HT-29 (cell line): ENCODE results near the gene OR6K3. TPM values are rescaled to one million over a fixed set of nuclear protein-coding genes. Genes with fewer than 3 reads are reported as not detected.

Experiments used
- DNase-seq: peaks from one replicate; pipeline ENCODE4 v3.0.0-alpha.2; 2015; ENCODE audit warnings: low spot score
- total RNA-seq: library from RNA; depleted of rRNA; stranded (reverse); fragments of >200 nt; shearing (Covaris generic); gene quantifications from 2 replicates; pipeline ENCODE4 v1.2.3, GENCODE V29; 2014; rRNA removed

OR6K3 gene
- total RNA-seq, 1 experiment from 2014 or later: not detected

DNA sequence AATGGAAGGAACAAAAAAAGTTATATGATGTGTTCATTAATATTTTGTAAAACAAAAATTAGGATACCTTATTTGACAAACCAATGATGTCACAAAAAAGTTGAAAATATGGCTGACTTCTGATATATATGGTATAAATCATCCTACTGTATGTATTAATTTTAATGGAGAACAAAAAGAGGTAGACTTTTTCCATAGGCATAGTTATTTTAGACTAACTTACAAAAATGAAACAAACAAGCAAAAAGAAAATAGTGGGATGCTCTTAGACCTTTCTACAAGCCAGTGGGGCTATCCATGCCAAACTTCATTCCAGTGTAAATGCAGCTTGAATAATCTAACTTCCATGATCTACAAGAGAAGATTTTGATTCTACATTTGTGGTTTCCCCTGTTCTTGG, 33.5 kb downstream of the OR6K3 start:
- DNase-seq: no peak

DNA sequence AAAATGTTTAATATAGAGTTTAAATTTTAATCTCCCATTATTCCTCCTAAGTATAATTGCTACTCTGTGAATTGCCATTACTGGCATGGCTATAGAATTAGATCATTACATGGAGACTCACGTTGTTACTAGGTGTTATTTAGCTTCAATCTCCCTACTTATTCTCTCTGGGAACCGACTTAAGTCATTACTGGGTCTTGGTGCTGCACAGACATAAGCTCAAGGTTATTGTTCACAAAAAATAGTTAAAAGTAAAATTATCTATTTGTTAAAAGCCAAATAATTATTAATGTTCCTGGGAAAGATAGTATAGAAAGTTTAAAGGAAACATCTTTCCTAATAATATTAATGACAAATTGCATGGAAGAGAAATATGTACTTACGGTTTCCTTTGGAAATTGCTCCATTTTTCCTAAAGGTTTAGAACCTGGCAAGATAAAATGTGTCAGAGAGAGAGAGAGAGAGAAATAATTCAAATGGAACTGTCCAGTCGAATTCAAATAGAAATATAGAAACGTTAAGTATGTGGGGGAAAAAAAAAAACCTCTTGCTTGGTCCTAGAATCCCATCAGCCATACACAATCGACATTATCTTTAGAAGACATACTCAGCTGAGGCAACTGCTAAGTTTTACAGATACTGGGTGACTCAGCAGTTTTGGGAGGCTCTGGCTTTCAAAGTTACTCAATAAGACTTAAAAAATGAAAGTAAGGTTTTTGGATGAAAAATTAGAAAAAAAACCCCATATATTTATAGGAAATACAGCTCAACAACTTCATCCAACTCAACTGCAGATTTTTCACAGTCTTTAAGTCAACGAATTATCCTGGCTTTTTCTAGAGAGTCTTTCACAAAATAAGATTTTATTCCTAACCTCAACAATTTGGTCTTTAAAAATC, 34.2 kb downstream of the OR6K3 start, which contains the start of gene SPTA1:
Gene SPTA1, minus strand, starts transcription at position 605 of the 899 bp plus-strand sequence. Its CDS starts 198 bp downstream, at position 407.
- no peak for DNase-seq

DNA sequence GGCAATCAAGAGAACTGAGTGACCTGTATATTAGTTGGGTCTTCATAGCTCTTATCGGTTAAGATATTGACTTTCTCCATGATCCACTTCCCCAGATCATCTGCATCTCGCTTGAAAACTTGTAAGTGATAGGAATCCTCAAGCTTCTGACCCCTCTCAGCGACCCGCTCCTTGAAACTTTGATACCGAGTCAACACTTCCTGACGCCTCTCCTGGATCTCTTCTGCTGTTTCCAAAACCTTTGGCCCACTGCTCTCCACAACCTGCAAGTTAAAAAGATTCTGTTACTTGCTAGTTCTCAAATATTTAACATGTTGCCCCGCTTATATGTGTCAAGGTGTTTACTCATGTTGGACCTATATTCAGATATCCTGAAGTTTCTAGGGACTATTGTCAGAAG, 35.4 kb downstream of the OR6K3 start:
- no peak for DNase-seq

DNA sequence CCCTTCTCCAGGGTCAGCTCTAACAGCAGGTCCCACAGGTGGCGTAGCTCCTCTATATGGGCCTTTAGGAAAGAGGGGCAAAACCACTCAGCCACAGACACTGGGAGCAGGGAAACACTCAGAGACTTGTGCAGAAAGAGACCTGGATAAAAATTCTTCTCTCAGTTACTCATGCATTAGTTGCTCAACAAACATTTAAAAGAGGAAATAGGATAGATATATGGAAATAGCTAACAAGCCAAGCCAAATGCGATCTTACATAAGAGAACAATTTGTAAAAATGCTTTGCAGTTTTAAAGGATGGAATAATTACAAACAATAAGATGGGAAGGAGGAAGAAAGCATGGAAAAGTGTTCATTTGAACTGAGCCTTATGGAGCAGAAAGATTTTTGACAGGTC, 38.9 kb downstream of the OR6K3 start:
- no peak for DNase-seq

DNA sequence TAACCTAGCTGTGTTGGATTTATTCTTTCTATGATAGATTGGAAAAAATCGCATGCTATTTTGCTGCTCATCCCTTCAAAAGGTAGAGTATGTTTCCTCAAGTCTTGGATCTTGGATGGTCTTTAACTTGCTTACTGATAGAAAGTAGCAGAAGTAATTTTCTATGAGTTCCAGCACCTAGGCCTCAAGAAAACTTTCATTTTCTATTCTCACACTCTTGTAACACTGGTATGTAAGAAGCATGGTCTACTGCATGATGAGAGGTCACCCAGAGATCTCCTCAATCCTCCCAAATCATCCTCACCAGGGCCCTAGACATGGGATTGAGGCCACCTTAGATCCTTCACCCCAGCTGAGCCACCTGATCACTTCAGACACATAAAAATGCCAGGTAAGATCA, 41.2 kb downstream of the OR6K3 start:
- DNase-seq: no peak

DNA sequence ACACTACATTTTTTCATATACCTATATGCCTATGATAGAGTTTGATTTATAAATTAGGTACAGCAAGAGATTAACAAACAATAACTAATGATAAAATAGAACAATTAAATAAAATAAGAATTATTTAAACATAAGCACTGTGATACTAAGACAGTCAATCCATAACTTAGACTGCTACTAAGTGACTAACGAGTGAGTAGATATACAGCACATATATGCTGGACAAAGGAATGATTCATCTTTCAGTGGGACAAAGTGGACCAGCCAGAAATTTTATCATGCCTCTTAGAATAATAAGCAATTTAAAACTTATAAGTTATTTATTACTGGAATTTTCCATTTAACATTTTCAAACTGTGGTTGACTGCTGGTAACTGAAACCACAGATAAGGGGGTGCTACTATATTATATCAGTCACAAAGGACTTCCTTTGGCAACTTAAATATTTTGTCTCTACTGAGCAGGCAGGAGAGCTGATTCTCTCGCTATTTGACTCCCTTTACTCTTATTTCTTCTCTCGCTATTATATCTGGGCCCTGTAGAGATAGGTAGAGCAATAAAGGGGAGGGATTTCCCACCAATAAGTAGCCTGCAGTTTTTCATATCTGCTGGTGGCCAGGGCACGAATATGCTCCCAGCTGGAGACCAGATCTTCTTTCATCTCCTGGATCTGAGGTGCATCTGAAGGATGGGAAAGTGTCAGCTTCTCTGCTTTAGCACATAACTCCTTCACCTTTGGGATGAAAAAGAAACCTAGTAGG, 44.8 kb downstream of the OR6K3 start:
- no peak for DNase-seq

DNA sequence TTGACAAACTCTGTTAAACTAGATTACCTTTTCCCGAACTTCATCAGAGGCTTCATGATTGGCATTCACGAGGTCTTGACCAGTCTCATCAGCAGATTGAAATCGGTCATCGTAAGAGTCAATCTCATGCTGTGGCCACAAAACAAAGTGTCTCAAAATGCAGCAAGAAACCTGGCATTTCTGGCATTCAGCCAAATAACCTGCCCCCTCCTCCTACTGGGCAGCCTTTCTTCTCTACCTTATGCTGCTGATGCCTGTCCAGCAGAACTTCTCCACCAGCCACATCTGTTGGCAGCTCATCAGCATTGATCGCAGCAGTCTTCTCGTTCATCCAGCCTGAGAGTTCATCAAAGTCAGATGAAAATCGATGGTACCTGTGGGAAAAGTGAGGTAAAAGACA, 46.2 kb downstream of the OR6K3 start:
- no peak for DNase-seq

Other genes starting within 250 kb of the OR6K3 start
- not detected in 2 replicates for gene OR10R2, start 248.5 kb downstream of the OR6K3 start, total RNA-seq
- not detected in 2 replicates for gene OR6Y1, start 166.3 kb downstream of the OR6K3 start, total RNA-seq
- gene OR6P1, start 150.1 kb downstream of the OR6K3 start, total RNA-seq: not detected in 2 replicates
- not detected in 2 replicates for gene OR10X1, start 140.8 kb downstream of the OR6K3 start, total RNA-seq
- gene OR10Z1, start 115.5 kb downstream of the OR6K3 start, total RNA-seq: not detected in 2 replicates
- gene SPTA1, start 34.0 kb downstream of the OR6K3 start, total RNA-seq: not detected in 2 replicates
- not detected in 2 replicates for gene OR6K2, start 20.1 kb downstream of the OR6K3 start, total RNA-seq
- not detected in 2 replicates for gene OR6K6, start 34.0 kb upstream of the OR6K3 start, total RNA-seq
- gene OR6N1, start 51.5 kb upstream of the OR6K3 start, total RNA-seq: not detected in 2 replicates
- gene OR6N2, start 60.5 kb upstream of the OR6K3 start, total RNA-seq: not detected in 2 replicates
- not detected in 2 replicates for gene MNDA, start 110.6 kb upstream of the OR6K3 start, total RNA-seq
- gene PYHIN1, start 210.8 kb upstream of the OR6K3 start, total RNA-seq: not detected in 2 replicates